Heart left ventricle (tissue), 16 donors: ENCODE data around the gene UPK2. TPM values are rescaled to one million over a fixed set of nuclear protein-coding genes. Genes with fewer than 3 reads are reported as not detected.
A peak's percentile ranks its signal among the peaks of the same experiment; 100 is the strongest.

Source experiments
- ATAC-seq, 4 donors: fragments of 200-7000 bp; cut with Tn5 transposase; one replicate each; pipeline ENCODE4 v1.9.1; 2020 to 2022; ENCODE audit warnings: moderate library complexity in 4 of 4, mild to moderate bottlenecking in 3 of 4, moderate number of reproducible peaks in 1 of 4
- DNase-seq, 5 donors: peaks; one replicate each; pipeline ENCODE4 v3.0.0-alpha.2; 2020
- H3K27ac ChIP-seq, 12 donors: fragments of 200-600 bp; sonication (generic) in 4 of 12; one replicate each; pipeline versions ENCODE4 v1.5.0 to v1.8.0; 2016 to 2022; ENCODE audit warnings: mild to moderate bottlenecking in 2 of 12
- H3K27me3 ChIP-seq, 9 donors: fragments of 200-600 bp; sonication (generic) in 2 of 9; one replicate each; pipeline versions ENCODE4 v1.5.1 to v1.8.0; 2016 to 2022; ENCODE audit warnings: mild to moderate bottlenecking in 3 of 9
- H3K36me3 ChIP-seq, 9 donors: fragments of 200-600 bp; sonication (generic) in 2 of 9; one replicate each; pipeline versions ENCODE4 v1.5.0 to v1.8.0; 2018 to 2022; ENCODE audit warnings: mild to moderate bottlenecking in 2 of 9
- H3K4me1 ChIP-seq, 12 donors: fragments of 200-600 bp; sonication (generic) in 4 of 12; one replicate each; pipeline versions ENCODE4 v1.5.0 to v1.8.0; 2016 to 2022; ENCODE audit warnings: mild to moderate bottlenecking in 3 of 12
- H3K4me3 ChIP-seq, 12 donors: fragments of 200-600 bp; sonication (generic) in 4 of 12; one replicate each; pipeline versions ENCODE4 v1.5.0 to v1.8.0; 2017 to 2022; ENCODE audit warnings: mild to moderate bottlenecking in 9 of 12, moderate library complexity in 4 of 12
- H3K9me3 ChIP-seq, 12 donors: fragments of 200-600 bp; sonication (generic) in 4 of 12; one replicate each; pipeline versions ENCODE4 v1.5.0 to v1.8.0; 2016 to 2022; ENCODE audit warnings: mild to moderate bottlenecking in 1 of 12
- POLR2A ChIP-seq, 2 donors: fragments of 450-650 bp; IDR thresholded peaks; one replicate each; pipeline ENCODE4 v1.6.1; 2017; ENCODE audit warnings: antibody characterized with exemption in 2 of 2, mild to moderate bottlenecking in 2 of 2, moderate library complexity in 2 of 2
- WGBS, 4 donors: extraction: QIAGEN DNeasy Blood & Tissue Kit in 2 of 4; methylation state at CpG; one replicate each; pipeline versions ENCODE4 v1.1.5 to v1.1.7; 2013 to 2018; 5-methylcytosine and 5-hydroxymethylcytosine counted together
- intact Hi-C, 10 donors: fragments of 100-400 bp; cut with DNase I; formaldehyde crosslinking; loops; one replicate each; pipeline versions ENCODE4 v1.11.1 to v1.14.2; 2022
- polyA plus RNA-seq, 2 donors: library from polyadenylated mRNA; stranded (reverse); fragments of 200-250 nt; gene quantifications; one replicate each; pipeline ENCODE4 v1.2.3, GENCODE V29; 2013
- total RNA-seq, 9 donors: library from RNA; depleted of rRNA in 2 of 9; stranded (reverse); fragments of >200 nt in 2 of 9; fragmentation: NEBNext Ultra II Directional in 3 of 9; extraction: Animal tissue kit (Norgen Biotek cat#: 25700) in 3 of 9; gene quantifications; one replicate each; pipeline versions ENCODE4 v1.1.0 to v1.2.4, GENCODE V29; 2016 to 2023
- TF ChIP-seq, protein P1 (sequence below), 12 donors: fragments of 200-600 bp; sonication (generic) in 4 of 12; IDR thresholded peaks; one replicate each; pipeline versions ENCODE4 v1.5.0 to v1.8.0; 2018 to 2022; ENCODE audit warnings: antibody characterized with exemption in 12 of 12, mild to moderate bottlenecking in 5 of 12
- donor health status: ischemic (EF 13 %, LVEDD 7.1; RV severe dilation, severe dysfunction).
- donor health status: healthy with polysubstance abuse.
- donor health status: DM: no; HTN: yes; CAD: no.
- donor health status: DM: no; HTN: no; CAD: no.
- donor health status: ischemic (EF 25% LVEDD 6.9; RV normal size, moderate dysfunction).
- donor health status: ischemic (EF 25% LVEDD 5.7; RV mildly dilated, moderate dysfunction).
- donor health status: healthy.
- donor health status: DM: yes; HTN: yes; CAD: no.
- donor health status: ischemic (EF 35%, LVEDD 5.7; RV mildly dilated, moderate dysfunction).
- donor health status: nonischemic (EF 11% LVEDD 7.7; RV severe dilation, severe dysfunction).
- donor health status: DM: yes; HTN: yes; CAD: no.
- donor health status: PGD.
- donor health status: ischemic (EF 29% LVEDD 5.4; RV normal size, mild dysfunction).
- donor health status: nonischemic (EF 23%, LVEDD 6.1; RV moderate dilation, normal function).

UPK2 gene
- total and polyA plus RNA-seq, 11 donors = not detected

- ATAC-seq (no peak), DNase-seq (peak in 4 of 5 donors; percentile 64 to 80 (median 70))
- Histone ChIP-seq H3K36me3 (no peaks in the 10 kb centered on the region), H3K27ac (peak overlapping the region; percentile 87 to 100 (median 94)), H3K9me3 (no peaks in the 10 kb centered on the region), H3K27me3 (no peaks in the 10 kb centered on the region), H3K4me3 (peak overlapping the region; percentile 79 to 99 (median 92)), H3K4me1 (peaks cover 7 to 68% (median 57%) of the 10 kb centered on the region in 12 donors)
- 0 to 1% (median 0%) methylated on average over 33 to 45 of the region's 45 CpGs for whole genome bisulfite sequencing, 4 donors
- TF ChIP-seq POLR2A (IDR thresholded peaks at IDR 0.05) = no peak
- TF ChIP-seq, protein P1, sequence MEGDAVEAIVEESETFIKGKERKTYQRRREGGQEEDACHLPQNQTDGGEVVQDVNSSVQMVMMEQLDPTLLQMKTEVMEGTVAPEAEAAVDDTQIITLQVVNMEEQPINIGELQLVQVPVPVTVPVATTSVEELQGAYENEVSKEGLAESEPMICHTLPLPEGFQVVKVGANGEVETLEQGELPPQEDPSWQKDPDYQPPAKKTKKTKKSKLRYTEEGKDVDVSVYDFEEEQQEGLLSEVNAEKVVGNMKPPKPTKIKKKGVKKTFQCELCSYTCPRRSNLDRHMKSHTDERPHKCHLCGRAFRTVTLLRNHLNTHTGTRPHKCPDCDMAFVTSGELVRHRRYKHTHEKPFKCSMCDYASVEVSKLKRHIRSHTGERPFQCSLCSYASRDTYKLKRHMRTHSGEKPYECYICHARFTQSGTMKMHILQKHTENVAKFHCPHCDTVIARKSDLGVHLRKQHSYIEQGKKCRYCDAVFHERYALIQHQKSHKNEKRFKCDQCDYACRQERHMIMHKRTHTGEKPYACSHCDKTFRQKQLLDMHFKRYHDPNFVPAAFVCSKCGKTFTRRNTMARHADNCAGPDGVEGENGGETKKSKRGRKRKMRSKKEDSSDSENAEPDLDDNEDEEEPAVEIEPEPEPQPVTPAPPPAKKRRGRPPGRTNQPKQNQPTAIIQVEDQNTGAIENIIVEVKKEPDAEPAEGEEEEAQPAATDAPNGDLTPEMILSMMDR (IDR thresholded peaks at IDR 0.05) = no peak
- intact Hi-C loops = loop anchor here in 5 of 10 donors (1.0 to 5.0 kb wide), 3 partner anchors 16 to 133 kb away; partner anchors contain the start of gene DDX6 (in 4 of the 5)
These were observed 31.2 kb upstream of the UPK2 start for GRCh38 chr11:118924591-118925585.

DNA sequence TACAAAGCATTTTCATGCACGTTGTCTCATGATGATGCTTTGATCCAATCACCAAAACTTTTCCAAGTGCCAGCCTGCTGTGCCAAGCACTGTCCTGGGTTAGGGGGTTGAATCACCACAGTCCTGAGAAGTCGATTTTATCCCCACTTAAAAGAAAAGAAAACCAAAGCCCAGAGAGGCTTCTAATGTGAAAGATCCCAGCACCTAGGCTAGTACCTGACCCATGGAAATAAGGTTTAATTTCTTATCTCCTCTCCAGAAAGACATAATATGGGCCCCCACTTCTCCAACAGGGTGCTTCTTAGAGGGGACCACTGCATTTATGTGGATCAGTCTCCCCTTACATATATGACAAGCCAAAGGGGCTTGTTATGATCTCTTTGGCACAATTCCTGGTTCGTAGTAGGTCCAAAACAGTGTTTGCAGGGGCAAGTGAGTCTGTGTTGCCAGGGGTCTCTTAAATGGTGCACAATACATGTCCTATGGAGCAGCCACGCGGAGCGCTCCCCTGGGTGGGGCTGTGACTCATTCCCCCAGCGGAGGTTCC is 28.5 kb upstream of the UPK2 start:
- peak overlapping the region in 11 of 12 donors; percentile 94 to 100 (median 99) for H3K27ac ChIP-seq
- 6 to 10% (median 8%) methylated on average over 7 of the region's 7 CpGs for WGBS, 4 donors
- ATAC-seq (no peak), DNase-seq (no peak)
- TF ChIP-seq, protein P1 (IDR thresholded peaks at IDR 0.05) = no peak
- no peak for TF ChIP-seq POLR2A (IDR thresholded peaks at IDR 0.05)
- H3K4me3 ChIP-seq = peak overlapping the region in 10 of 12 donors; percentile 45 to 95 (median 82)
- intact Hi-C loops = loop anchor here in 9 of 10 donors (1.0 to 5.0 kb wide), 7 partner anchors 18 to 237 kb away; partner anchors contain the start of gene DDX6 (in 6 of the 9)
- no peaks in the 10 kb centered on the region for H3K27me3 ChIP-seq
- peaks cover 3 to 50% (median 37%) of the 10 kb centered on the region in 12 donors for H3K4me1 ChIP-seq
- no peaks in the 10 kb centered on the region for H3K36me3 ChIP-seq
- H3K9me3 ChIP-seq = no peaks in the 10 kb centered on the region

- DNase-seq (peak; percentile 91 to 93 (median 92)), ATAC-seq (peak; percentile 73 to 80 (median 75))
- Histone ChIP-seq H3K27me3 (no peaks in the 10 kb centered on the region), H3K36me3 (no peaks in the 10 kb centered on the region), H3K4me3 (peak overlapping the region; percentile 45 to 95 (median 80)), H3K4me1 (peaks cover 3 to 50% (median 32%) of the 10 kb centered on the region in 12 donors), H3K9me3 (no peaks in the 10 kb centered on the region), H3K27ac (peak overlapping the region; percentile 92 to 100 (median 98))
- TF ChIP-seq, protein P1 (IDR thresholded peaks at IDR 0.05) = peak; percentile 84 to 97 (median 94)
- no peak for TF ChIP-seq POLR2A (IDR thresholded peaks at IDR 0.05)
- 0 to 1% (median 0%) methylated on average over 27 to 32 of the region's 32 CpGs for WGBS, 4 donors
- intact Hi-C loops = loop anchor here in 9 of 10 donors (1.0 to 5.0 kb wide), 7 partner anchors 19 to 237 kb away; partner anchors contain the start of gene DDX6 (in 6 of the 9)
These were observed 27.8 kb upstream of the UPK2 start for GRCh38 chr11:118928101-118928869.
